HG03139 (cell line): ENCODE results near the gene PLD6.
A peak's percentile ranks its signal among the peaks of the same experiment; 100 is the strongest.
"Not testable (repeated sequence)": the region's sequence is repeated elsewhere in the genome, so short reads cannot be mapped to it uniquely, and the experiment has no call there.

Source experiments
- ATAC-seq: cut with Tn5 transposase; IDR thresholded peaks from one replicate; pipeline ENCODE4 v1.9.1; 2021; ENCODE audit not compliant: unreplicated experiment

PLD6 gene

GRCh38 chr17:17206124-17206912 is at the start of gene PLD6:
PLD6 (minus strand) TSS chr17:17206333; CDS start chr17:17206286, 47 bp downstream.
- peak; percentile 47 for ATAC-seq

GRCh38 chr17:17255689-17256088 is 49.6 kb upstream of the PLD6 start:
- ATAC-seq = not testable (repeated sequence)

GRCh38 chr17:17254036-17254435 is 47.9 kb upstream of the PLD6 start:
- ATAC-seq = no peak

GRCh38 chr17:17253406-17253805 is 47.3 kb upstream of the PLD6 start:
- no peak for ATAC-seq

GRCh38 chr17:17252149-17252661 is 46.1 kb upstream of the PLD6 start:
- ATAC-seq = no peak

GRCh38 chr17:17246879-17247278 is 40.7 kb upstream of the PLD6 start:
- ATAC-seq = no peak

- no peak for ATAC-seq
These were observed 37.0 kb upstream of the PLD6 start for GRCh38 chr17:17243163-17243562.

- ATAC-seq = no peak
These were observed 36.1 kb upstream of the PLD6 start for GRCh38 chr17:17242246-17242645.

GRCh38 chr17:17241656-17242055 is 35.5 kb upstream of the PLD6 start:
- no peak for ATAC-seq

- no peak for ATAC-seq
These were observed 33.7 kb upstream of the PLD6 start for GRCh38 chr17:17239832-17240231.

GRCh38 chr17:17237026-17237799 is 31.1 kb upstream of the PLD6 start, which contains the start of gene FLCN:
FLCN (minus strand) TSS chr17:17237168; CDS start chr17:17228137, 9,031 bp downstream.
- peak; percentile 73 for ATAC-seq

- ATAC-seq = no peak
These were observed 30.3 kb upstream of the PLD6 start for GRCh38 chr17:17236295-17237025.

GRCh38 chr17:17235212-17236174 is 29.4 kb upstream of the PLD6 start:
- ATAC-seq = no peak

GRCh38 chr17:17232303-17232621 is 26.1 kb upstream of the PLD6 start:
- no peak for ATAC-seq

GRCh38 chr17:17231621-17232302 is 25.6 kb upstream of the PLD6 start:
- no peak for ATAC-seq

- no peak for ATAC-seq
These were observed 23.6 kb upstream of the PLD6 start for GRCh38 chr17:17229416-17230384.

GRCh38 chr17:17228521-17229279 is 22.6 kb upstream of the PLD6 start:
- ATAC-seq = no peak
